ENCODE results near the gene ANO9.
"Not testable (repeated sequence)": the region's sequence is repeated elsewhere in the genome, so short reads cannot be mapped to it uniquely, and the experiment has no call there.

Gene ANO9

GRCh38 chr11:390175-390574, 51.6 kb downstream of the ANO9 start:
- no peak for DNase-seq (ENCODE audit: low spot score)
- in situ Hi-C loops (cut with MboI; ENCODE audit: low pct_unique_long_range_greater_than_20kb, low sequenced_read_pairs, unreplicated experiment) = no loop called here
- no peak for TF ChIP-seq CTCF (IDR thresholded peaks at IDR 0.05; ENCODE audit: extremely low read depth, insufficient read depth, missing control alignments)

- DNase-seq (ENCODE audit: low spot score); in situ Hi-C loops (cut with MboI; ENCODE audit: low pct_unique_long_range_greater_than_20kb, low sequenced_read_pairs, unreplicated experiment): not testable (repeated sequence)
Measured at GRCh38 chr11:389369-389768, 52.4 kb downstream of the ANO9 start.

- in situ Hi-C loops (cut with MboI; ENCODE audit: low pct_unique_long_range_greater_than_20kb, low sequenced_read_pairs, unreplicated experiment) = no loop called here
- no peak for DNase-seq (ENCODE audit: low spot score)
- no peak for TF ChIP-seq CTCF (IDR thresholded peaks at IDR 0.05; ENCODE audit: extremely low read depth, insufficient read depth, missing control alignments)
Measured at GRCh38 chr11:387193-387793, 54.5 kb downstream of the ANO9 start.

- in situ Hi-C loops (cut with MboI; ENCODE audit: low pct_unique_long_range_greater_than_20kb, low sequenced_read_pairs, unreplicated experiment) = no loop called here
- TF ChIP-seq CTCF (IDR thresholded peaks at IDR 0.05; ENCODE audit: extremely low read depth, insufficient read depth, missing control alignments) = no peak
- DNase-seq (ENCODE audit: low spot score) = no peak
Measured at GRCh38 chr11:386483-386882, 55.3 kb downstream of the ANO9 start.

GRCh38 chr11:385594-386351, 56.0 kb downstream of the ANO9 start:
- DNase-seq (ENCODE audit: low spot score) = no peak
- no peak for TF ChIP-seq CTCF (IDR thresholded peaks at IDR 0.05; ENCODE audit: extremely low read depth, insufficient read depth, missing control alignments)
- in situ Hi-C loops (cut with MboI; ENCODE audit: low pct_unique_long_range_greater_than_20kb, low sequenced_read_pairs, unreplicated experiment) = no loop called here

DNA sequence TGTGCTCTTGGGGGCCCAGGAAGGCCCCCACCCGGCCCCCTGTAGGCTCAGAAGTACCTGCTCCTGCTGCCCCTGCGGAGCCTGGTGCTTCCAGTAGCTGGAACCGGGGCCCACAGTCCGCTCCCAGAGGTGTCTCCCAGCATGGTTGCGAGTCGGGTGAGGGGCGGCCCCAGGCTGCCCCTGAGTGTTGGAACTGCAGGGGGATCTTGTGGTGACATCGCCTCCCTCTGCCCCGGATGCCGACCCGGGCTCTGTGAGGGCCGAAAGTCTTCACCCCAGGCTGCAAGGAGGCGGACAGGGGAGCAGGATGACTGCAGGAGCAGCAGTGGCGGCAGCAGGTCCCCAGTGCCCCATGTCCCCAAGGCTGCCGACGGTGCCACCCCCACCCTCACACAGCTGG, 57.3 kb downstream of the ANO9 start:
- in situ Hi-C loops (cut with MboI; ENCODE audit: low pct_unique_long_range_greater_than_20kb, low sequenced_read_pairs, unreplicated experiment) = no loop called here
- no peak for TF ChIP-seq CTCF (IDR thresholded peaks at IDR 0.05; ENCODE audit: extremely low read depth, insufficient read depth, missing control alignments)
- no peak for DNase-seq (ENCODE audit: low spot score)

DNA sequence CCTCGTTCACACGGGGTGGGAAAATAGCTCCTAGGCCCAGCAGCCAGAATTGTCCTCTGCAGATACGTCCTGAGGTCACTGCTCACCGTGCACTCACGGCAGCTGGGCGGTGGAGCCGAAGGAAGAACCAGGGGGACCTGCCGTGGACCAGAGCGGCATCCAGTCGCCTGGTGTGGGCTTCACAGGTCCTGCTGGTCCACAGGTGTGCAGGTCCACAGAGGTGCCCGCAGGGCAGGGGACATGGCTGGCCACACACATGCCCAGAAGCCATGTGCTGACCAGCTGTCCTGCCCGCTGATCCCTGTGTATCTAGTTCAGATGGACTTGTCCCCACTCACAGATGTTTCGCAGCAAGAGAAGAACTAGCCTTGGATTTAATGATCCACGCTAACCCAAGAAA, 58.4 kb downstream of the ANO9 start:
- in situ Hi-C loops (cut with MboI; ENCODE audit: low pct_unique_long_range_greater_than_20kb, low sequenced_read_pairs, unreplicated experiment) = no loop called here
- DNase-seq (ENCODE audit: low spot score) = no peak

More for the DNA sequence above, 58.4 kb downstream of the ANO9 start:
- no peak for TF ChIP-seq CTCF (IDR thresholded peaks at IDR 0.05; ENCODE audit: extremely low read depth, insufficient read depth, missing control alignments)
